SH-SY5Y (cell line): ENCODE results near the gene FBF1.

Experiments
- GATA2 ChIP-seq: IDR thresholded peaks from 2 replicates; pipeline ENCODE4 v1.6.1; 2011; ENCODE audit warnings: mild to moderate bottlenecking, low read depth, low read length
- GATA3 ChIP-seq: IDR thresholded peaks from 2 replicates; pipeline ENCODE4 v1.6.1; 2011; ENCODE audit warnings: low read depth, mild to moderate bottlenecking, low read length, moderate library complexity

DNA sequence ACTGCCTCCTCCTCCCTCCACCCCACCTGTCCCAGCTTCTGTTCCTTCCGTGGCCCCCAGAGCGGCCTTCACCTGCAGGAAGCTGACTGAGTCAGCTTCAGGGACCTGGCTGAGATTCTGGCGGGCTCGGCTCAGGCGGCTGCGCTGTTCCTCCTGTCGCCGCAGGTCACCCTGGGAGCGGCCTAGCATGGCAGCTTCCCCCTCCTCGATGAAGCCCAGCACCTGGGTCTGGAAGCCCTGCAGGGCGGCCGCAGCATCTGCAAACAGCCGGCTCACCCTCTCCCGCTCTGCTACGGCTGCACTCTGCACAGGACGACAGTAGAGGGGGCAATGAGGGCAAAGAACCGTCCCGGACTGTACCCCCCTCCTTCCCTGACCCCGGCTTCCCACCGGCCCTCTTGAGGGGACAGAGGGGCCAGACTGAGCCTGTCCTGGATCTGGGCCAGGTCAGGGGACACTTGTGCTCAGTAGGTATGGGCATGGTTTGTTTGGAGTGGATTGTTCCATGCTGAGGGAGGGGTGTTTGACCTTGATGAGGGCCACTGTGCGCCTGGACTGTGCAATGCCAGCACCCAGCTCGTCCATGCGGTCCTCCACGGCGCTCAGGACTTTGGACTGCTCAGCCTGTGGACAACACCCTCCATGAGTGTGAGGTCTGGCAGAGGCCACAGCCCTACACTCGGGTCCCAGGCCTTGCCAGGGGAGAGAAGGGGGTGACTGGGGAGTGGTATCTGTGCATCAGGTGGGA lies 64.5 kb downstream of the FBF1 start:
- TF ChIP-seq GATA2 (no peak), GATA3 (no peak)
